ENCODE measurements around the gene GRID2IP.

- TF ChIP-seq CTCF (IDR thresholded peaks at IDR 0.05) (no peak), POLR2A (IDR thresholded peaks at IDR 0.05) (no peak)
Measured at GRCh38 chr7:6553448-6554044, 2.3 kb upstream of the GRID2IP start.

All from tibial nerve (tissue), 3 donors.